ENCODE measurements around the gene AHRR.
A peak's percentile ranks its signal among the peaks of the same experiment; 100 is the strongest.
"Not testable (repeated sequence)": the region's sequence is repeated elsewhere in the genome, so short reads cannot be mapped to it uniquely, and the experiment has no call there.

The AHRR gene

DNA sequence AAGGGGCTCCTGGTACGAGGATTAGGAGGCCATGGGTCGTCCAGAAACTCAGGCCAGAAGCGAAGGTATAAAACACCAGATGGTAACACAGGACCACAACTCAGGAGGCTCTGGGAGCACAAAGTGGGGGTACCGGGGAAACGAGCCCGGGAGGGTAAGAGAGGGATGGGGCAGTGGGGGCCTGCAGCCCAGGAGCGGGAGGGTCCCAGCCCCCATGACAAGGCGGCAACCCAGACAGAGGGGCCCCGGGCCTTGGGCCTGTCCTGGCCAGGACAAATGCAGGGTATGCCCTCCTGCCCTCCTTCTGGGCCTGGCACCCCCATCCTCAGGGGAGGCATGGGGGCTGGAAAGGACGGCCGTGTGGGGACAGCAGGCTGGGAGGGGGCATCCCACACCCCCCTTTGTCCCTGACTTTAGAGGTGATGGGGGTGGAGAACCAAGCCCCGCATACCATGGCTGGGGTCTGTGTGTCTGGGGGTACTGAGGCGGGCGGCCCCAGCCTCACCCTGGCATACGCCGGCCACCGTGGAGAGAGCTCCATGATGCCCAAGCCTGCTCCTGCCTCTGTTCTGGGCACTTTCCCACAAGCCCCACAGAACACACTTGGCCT lies 74.5 kb downstream of the AHRR start:
- Histone ChIP-seq H3K36me3 (ENCODE audit: low read depth) (no peaks in the 10 kb centered on the region), H3K27ac (ENCODE audit: poor library complexity, severe bottlenecking) (no peak overlapping the region), H3K4me3 (ENCODE audit: severe bottlenecking) (no peak overlapping the region), H3K9me3 (ENCODE audit: severe bottlenecking) (no peaks in the 10 kb centered on the region), H3K4me1 (ENCODE audit: insufficient read depth, poor library complexity, severe bottlenecking) (peaks cover 5% of the 10 kb centered on the region), H3K27me3 (ENCODE audit: insufficient read depth, poor library complexity, severe bottlenecking) (peaks cover 5% of the 10 kb centered on the region)
- DNase-seq (ENCODE audit: low spot score), result peak; percentile 54
- no peak for ATAC-seq (ENCODE audit: low read depth)
- TF ChIP-seq, protein P1, sequence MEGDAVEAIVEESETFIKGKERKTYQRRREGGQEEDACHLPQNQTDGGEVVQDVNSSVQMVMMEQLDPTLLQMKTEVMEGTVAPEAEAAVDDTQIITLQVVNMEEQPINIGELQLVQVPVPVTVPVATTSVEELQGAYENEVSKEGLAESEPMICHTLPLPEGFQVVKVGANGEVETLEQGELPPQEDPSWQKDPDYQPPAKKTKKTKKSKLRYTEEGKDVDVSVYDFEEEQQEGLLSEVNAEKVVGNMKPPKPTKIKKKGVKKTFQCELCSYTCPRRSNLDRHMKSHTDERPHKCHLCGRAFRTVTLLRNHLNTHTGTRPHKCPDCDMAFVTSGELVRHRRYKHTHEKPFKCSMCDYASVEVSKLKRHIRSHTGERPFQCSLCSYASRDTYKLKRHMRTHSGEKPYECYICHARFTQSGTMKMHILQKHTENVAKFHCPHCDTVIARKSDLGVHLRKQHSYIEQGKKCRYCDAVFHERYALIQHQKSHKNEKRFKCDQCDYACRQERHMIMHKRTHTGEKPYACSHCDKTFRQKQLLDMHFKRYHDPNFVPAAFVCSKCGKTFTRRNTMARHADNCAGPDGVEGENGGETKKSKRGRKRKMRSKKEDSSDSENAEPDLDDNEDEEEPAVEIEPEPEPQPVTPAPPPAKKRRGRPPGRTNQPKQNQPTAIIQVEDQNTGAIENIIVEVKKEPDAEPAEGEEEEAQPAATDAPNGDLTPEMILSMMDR (IDR thresholded peaks at IDR 0.05; ENCODE audit: poor library complexity, severe bottlenecking), result no peak

DNA sequence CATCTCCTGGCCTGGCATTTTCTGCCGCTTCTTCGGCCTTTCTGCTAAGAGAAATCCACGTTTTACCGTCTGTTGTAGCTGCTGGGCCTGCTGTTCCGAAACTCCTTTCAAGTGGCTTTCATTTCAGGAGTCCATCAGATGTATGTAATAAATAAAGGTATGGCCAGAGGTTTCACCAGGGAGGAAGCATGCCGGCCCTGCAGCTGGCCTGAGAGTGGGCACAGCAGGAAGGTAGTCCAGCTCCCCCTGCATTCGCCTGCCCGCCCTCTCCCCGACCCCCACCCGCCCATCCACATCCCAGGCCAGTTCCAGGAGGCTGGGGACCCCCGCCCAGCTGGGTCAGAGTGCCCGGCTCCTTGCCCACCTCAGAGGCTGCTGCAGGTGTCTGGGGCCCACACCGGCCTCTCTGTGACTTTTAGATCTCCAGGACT lies 75.0 kb downstream of the AHRR start:
- Histone ChIP-seq H3K4me1 (ENCODE audit: insufficient read depth, poor library complexity, severe bottlenecking) (peaks cover 5% of the 10 kb centered on the region), H3K9me3 (ENCODE audit: severe bottlenecking) (no peaks in the 10 kb centered on the region), H3K27ac (ENCODE audit: poor library complexity, severe bottlenecking) (no peak overlapping the region), H3K4me3 (ENCODE audit: severe bottlenecking) (no peak overlapping the region), H3K36me3 (ENCODE audit: low read depth) (no peaks in the 10 kb centered on the region), H3K27me3 (ENCODE audit: insufficient read depth, poor library complexity, severe bottlenecking) (peaks cover 5% of the 10 kb centered on the region)
- TF ChIP-seq, protein P1 (IDR thresholded peaks at IDR 0.05; ENCODE audit: poor library complexity, severe bottlenecking), result no peak
- ATAC-seq (ENCODE audit: low read depth) (no peak), DNase-seq (ENCODE audit: low spot score) (peak; percentile 49)

DNA sequence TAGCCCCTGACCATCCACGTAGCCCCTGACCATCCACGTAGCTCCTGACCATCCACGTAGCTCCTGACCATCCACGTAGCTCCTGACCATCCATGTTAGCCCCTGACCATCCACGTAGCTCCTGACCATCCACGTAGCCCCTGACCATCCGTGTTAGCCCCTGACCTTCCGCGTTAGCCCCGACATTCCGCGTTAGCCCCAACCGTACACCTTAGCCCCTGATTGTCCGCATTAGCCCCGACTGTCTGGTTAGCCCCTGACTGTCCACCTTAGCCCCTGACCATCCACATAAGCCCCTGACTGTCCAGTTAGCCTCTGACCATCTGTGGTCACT lies 76.6 kb downstream of the AHRR start:
- not testable (repeated sequence) for H3K27ac ChIP-seq (ENCODE audit: poor library complexity, severe bottlenecking); DNase-seq (ENCODE audit: low spot score); H3K4me1 ChIP-seq (ENCODE audit: insufficient read depth, poor library complexity, severe bottlenecking); H3K36me3 ChIP-seq (ENCODE audit: low read depth); H3K4me3 ChIP-seq (ENCODE audit: severe bottlenecking); ATAC-seq (ENCODE audit: low read depth); H3K27me3 ChIP-seq (ENCODE audit: insufficient read depth, poor library complexity, severe bottlenecking); H3K9me3 ChIP-seq (ENCODE audit: severe bottlenecking)

DNA sequence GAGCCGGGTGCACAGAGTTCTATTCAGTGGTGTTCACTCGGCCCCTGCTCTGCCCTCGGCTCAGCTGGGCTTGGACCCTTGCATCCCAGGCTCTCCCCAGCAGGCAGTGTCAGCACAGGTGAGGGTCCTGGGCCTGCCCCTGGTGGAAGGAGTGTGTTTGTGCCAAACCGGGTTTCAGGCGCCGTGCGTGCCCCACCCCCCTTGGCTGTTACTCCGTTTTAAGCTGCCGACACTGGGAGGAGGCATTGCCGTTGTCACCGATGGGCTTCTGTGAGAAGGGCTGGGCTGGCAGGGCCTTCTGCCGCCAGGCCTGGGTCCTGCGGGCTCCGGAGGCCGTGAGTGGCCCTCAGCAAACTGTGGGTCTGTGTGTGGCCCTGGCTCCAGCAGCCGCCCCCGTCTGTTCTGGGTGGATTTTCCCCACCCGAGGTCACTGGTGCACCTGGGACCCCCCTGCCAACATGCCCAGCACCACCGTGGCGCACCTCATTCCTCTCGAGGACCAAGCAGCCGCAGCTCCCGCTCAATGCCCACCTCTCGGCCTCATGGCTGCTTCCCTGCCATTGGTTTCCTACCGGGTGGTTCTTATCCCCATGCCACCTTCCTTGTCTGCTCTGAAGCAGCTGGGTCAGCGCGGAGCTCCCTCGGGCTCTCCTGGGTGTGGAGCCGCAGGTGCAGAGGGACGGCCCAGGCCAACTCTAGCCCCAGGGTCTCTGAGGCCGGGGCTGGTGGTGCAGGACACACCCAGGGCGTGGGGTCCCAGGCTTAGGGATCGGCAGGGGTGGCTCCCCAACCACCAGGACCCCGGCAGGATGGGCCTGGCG lies 77.2 kb downstream of the AHRR start:
- H3K36me3 ChIP-seq (ENCODE audit: low read depth), result no peaks in the 10 kb centered on the region
- no peak overlapping the region for H3K27ac ChIP-seq (ENCODE audit: poor library complexity, severe bottlenecking)
- no peak for ATAC-seq (ENCODE audit: low read depth)
- TF ChIP-seq, protein P1 (IDR thresholded peaks at IDR 0.05; ENCODE audit: poor library complexity, severe bottlenecking), result no peak
- H3K4me3 ChIP-seq (ENCODE audit: severe bottlenecking), result no peak overlapping the region
- peaks cover 5% of the 10 kb centered on the region for H3K4me1 ChIP-seq (ENCODE audit: insufficient read depth, poor library complexity, severe bottlenecking)
- DNase-seq (ENCODE audit: low spot score), result peak; percentile 72
- H3K27me3 ChIP-seq (ENCODE audit: insufficient read depth, poor library complexity, severe bottlenecking), result peaks cover 5% of the 10 kb centered on the region
- H3K9me3 ChIP-seq (ENCODE audit: severe bottlenecking), result no peaks in the 10 kb centered on the region

DNA sequence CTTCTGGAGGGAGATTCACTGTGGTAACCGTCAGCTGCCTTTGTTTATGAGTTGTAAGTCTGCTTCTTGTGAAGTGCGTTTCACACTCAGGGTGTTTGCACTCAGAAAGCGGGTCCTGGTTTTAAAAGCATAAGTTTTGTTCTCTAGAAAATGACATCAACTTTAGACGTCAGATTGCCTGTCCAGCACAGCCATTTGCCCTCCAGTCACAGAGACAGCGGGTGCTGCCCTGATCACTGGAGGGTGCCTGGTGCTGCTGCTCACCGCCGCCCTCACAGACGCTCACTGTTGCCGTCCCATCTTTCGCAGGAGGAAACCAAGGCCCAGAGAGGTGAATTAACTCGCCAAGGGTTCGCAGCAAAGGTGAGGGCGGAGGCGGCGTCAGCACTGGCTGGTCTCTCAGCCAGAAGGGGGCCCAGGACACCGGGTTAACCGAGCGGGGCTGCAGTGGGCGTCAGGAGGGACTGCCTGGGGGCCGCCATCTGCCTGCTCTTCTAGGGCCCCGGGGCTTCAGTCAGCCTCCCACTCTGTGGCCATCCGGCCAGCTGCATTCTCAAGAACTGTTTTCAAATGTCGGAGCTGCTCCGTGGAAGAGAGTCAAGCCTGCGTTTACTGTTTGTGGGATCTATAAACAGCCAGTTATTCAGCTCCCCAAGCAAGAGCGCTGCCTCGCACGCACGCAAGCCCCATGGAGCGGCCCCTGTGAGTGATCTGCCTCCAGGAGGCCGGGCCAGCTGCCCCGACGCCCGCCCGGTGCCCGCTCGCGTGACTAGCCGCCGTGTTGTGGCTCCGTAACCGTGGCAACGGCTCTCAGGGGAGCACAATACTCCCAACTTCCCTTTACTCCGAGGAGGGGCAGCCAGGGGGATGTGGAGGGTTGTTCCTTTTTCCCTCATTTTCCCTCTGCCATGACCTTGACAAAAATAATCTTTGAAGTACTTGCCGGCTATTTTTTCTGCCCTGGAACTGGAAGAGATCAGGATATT lies 78.1 kb downstream of the AHRR start:
- H3K4me3 ChIP-seq (ENCODE audit: severe bottlenecking), result no peak overlapping the region
- H3K36me3 ChIP-seq (ENCODE audit: low read depth), result no peaks in the 10 kb centered on the region
- no peaks in the 10 kb centered on the region for H3K9me3 ChIP-seq (ENCODE audit: severe bottlenecking)
- TF ChIP-seq, protein P1 (IDR thresholded peaks at IDR 0.05; ENCODE audit: poor library complexity, severe bottlenecking), result no peak
- H3K27ac ChIP-seq (ENCODE audit: poor library complexity, severe bottlenecking), result no peak overlapping the region
- H3K27me3 ChIP-seq (ENCODE audit: insufficient read depth, poor library complexity, severe bottlenecking), result peaks cover 5% of the 10 kb centered on the region
- DNase-seq (ENCODE audit: low spot score) (peak; percentile 72), ATAC-seq (ENCODE audit: low read depth) (peak; percentile 71)
- peaks cover 5% of the 10 kb centered on the region for H3K4me1 ChIP-seq (ENCODE audit: insufficient read depth, poor library complexity, severe bottlenecking)

Data from RWPE2 (cell line).